Stimulated activated CD8-positive, alpha-beta memory T cell treated with anti-CD3 and anti-CD28 coated beads, Interleukin-15, amount 100 ng/mL, for 1 hour (primary cell): Measurements from ENCODE around the gene VSX2.

Experiments
- DNase-seq: peaks from one replicate; pipeline ENCODE4 v3.0.0-alpha.2; 2020; ENCODE audit warnings: low read depth

VSX2 gene

DNA sequence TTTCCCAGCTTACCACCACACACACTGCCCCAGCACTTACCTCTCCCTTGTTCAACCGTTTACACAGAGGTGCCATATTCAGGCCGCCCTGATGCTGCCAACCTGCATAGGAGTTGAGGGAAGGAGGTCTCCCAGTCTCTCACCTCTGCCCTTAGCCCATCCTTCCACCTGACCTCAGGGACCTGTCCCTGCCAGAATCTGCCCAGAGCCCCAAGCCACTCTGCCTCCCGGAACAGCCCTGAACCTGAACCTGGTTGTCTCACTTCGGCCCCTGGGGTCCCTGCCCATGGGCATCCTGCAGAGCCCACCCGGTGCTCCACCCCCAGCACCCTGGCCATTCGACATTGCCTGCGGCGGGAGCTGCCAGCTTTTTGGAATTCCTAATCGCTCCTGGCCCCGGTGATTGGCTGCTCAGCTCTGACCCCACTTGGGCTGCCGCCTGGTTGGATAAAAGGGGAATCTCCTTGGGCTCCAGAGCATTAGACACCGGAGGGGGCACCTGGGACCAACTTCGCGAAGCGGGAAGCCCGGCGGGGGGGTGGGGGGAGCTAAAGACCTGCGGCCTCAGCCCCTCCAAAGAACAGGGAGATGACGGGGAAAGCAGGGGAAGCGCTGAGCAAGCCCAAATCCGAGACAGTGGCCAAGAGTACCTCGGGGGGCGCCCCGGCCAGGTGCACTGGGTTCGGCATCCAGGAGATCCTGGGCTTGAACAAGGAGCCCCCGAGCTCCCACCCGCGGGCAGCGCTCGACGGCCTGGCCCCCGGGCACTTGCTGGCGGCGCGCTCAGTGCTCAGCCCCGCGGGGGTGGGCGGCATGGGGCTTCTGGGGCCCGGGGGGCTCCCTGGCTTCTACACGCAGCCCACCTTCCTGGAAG, at the start of gene VSX2:
VSX2 (plus strand) TSS at position 476 of the 874 bp plus-strand sequence; CDS start at position 589, 113 bp downstream.
- no peak for DNase-seq

DNA sequence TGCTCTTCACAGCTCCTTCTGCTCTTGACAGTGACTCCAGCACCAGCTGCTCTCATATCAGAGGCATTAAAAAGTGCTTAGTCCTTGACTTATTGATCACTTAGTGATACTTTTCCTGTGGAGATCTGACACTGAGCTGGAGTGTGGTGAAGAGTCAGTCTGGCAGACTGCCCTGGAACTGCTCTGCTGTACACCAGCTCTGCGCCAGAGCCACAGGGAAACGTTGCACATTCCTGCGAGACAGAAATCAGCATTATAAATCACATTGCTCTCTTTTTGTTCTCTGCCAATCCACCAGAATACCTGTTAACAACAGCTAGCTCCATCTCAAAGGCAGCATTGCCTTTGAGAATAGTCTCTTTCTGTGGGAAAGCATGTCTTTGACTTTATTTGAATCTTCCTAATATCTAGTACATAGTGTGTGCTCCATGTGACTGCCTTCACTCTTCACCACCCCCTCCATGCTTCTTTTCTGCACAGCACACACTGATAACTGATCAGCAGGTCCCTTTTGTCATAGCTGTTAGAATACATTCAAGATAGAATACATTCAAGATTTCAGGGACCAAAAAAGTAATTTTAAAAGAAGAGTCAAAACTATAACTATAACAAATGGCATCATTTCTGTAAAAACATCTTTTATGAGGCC, 48.2 kb upstream of the VSX2 start:
- no peak for DNase-seq

DNA sequence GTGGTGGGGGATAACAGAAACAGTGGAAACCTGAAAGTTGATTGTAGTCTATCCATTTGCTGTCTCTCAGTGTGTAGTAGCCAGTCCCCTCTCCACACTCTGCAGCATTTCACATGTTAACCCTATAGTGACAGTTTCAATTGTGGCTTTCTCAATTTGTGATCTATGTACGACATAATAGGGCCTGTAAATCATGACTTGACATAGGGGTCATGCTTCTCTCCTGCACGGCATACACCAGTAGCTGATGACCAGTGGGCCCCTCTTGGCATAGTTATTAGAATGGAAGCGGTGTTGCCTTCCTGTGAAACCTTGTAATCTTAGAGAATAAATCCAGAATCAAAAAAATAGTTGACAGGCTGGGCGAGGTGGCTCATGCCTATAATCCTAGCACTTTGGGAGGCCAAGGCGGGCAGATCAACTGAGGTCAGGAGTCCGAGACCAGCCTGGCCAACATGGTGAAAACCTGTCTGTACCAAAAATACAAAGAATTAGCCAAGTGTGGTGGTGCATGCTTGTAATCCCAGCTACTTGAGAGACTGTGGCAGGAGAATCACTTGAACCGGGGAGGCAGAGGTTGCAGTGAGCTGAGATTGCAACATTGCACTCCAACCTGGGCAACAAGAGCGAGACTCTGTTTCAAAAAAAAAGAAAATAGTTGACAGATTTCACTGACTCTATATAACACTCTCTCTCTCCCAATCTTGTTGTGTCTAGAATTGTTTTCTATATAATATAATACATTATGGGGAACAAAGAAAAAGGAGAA, 44.6 kb upstream of the VSX2 start:
- DNase-seq, result no peak

DNA sequence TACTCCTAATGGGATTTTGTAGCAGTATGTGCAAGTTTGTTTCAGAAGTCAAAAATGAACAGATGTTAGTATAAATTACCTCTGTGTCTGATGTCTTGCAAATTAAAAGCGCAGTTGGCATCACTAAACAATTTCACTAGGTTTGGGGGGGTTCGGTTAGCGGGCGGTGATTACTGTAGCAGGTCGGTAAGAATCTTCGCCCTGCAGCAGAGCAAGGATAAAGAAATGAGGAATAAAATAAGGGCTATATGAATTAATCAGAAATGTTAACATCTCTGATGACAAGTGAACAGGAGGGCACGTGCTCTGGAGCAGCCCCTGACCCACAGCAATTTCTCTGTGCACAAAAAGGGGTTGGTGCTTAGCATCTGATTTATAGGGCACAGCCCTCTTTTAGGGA, 43.6 kb upstream of the VSX2 start:
- no peak for DNase-seq

DNA sequence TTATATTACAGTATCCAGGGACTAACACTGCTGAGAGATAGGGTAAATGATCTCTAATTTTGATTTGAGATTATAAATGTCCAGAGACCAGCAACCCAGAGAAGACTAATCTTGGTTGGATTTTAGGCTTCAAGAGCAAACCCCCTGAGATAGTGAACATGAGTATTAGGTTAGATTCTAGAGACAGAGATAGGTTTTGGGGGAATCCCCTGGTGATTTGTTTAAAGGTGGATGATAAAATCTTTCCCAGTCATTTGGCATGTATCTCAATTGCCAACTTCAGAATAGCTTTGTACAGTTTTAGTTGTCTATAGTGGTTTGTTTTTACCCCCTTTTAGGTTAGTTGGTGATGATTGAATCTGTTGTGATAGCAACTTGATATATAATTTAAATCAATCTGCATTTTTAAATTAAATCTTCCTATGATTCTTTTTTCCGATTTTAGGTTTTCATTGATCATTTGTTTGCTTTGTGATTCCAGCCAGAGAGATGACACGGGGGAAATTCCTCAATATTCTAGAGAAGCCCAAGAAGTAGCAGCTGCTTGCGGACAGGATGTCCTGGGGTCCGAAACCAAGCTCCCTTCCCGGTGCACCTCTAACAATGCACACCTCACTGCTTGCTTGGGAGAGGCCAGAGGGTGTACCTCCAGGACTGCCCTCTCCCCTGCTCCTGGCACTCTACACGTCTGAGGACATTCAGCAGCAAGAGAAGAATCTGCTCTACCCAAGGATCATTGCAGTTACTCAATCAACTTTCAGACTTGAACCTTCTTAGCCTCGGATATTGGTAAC, 40.6 kb upstream of the VSX2 start:
- no peak for DNase-seq

DNA sequence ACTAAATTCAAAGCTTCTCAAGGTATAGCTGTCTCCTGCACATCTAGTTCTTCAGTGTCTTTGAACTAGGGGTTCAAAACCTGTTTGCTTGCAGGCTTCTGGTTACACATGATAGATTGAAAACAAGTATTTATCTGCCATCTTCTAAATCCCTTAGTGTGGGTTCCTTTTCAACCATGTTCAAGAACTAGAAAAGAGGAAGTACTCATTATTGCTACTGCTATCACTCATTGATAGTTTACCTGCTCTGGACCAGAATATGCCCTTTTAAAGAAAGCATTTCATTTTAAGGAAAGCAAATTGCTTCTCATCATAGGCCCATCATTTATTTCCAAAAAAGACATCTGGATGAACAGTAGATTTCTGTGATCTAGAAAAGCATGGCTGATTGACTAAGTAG, 37.1 kb upstream of the VSX2 start:
- DNase-seq, result no peak

DNA sequence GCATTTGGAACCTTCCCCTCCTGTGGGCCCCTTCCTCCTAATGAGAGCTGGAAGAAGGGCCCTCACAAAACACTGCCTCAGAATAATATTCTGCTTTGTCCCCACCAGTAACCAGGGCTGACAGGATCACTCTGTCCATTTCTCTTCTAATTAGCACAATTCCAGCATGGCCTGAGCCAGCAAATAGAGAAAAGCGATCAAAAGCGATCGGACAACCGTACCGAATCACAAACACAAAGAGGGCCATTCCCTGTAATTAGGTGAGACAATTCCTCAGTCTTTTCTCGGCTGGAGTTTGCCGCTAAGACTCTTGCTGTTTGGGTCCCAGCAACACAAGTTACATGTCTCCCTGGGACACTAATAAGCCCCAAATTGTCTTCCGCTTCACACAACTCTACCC, 35.6 kb upstream of the VSX2 start:
- no peak for DNase-seq

DNA sequence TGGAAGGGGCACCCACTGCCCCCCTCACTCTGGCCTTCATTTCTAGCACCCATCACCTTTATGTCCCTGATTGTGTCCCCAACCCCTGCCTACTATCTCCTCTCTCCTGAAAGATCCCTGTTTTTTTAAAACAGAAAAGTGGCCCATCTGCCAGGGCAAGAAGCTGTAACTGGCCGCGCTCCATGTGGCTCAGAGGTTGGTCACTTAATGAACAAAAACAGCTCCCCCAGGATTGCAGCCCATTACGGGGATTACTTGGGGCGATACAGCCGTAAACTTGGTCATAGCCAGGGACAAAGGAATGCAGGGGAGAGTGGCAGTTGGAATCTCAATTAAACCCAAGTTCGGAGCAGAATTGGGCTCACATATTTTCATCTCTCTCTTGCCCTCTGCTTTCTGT, 34.8 kb upstream of the VSX2 start:
- no peak for DNase-seq

DNA sequence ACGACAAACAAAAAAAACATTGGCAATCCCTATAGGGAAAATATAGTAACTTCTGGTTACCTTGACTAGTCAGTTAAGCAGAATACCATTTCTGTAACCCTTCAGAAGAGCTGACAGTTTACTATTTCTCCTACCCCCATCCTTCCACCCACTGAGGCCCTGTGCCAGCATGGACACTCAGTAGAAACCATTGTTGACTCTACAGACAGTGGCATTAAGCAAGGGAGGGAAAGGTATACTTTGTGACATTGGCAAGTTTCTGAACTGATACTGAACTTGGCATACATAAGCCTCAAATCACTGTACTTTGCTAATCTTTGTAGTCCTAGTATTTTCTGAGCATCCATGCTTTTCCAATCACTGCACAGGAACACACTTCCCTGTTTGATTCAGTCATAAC, 33.4 kb upstream of the VSX2 start:
- no peak for DNase-seq

DNA sequence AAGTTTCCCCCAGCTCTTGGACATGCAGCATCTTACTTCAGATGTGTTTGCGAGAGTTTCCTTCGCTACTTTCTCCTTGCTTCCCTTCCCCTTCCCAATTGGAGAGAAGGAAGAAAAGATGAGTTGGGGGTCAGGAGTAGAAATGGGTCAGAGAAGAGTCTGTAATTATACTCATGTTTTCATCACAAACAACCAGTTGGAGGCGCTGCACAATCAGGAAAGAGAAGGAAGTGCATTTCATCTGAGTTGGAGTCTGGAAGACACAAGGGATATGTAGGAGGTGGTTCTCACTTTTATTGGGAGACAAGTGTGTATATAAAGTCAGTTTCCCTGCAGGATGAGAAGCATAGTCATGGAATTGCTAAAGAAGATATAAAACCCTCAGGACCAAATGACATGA, 31.3 kb upstream of the VSX2 start:
- no peak for DNase-seq

DNA sequence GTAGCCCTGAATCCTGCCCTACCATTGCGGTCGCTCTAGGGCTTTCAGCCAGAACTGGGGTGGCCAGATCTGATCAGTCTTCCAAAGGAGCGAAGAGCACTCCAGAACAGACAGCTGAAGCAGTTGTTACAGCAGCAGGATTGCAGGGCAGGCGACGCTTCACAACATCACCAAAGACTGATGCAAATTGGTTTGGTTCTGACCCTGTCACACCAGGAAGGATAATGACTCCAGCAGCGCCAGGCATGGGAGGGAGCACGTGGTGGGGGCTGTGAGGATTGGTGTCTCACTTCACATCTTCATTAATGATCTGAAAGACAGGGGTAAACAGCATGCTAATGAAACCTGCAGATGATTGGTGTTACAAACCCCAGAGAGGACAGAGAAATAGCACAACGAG, 30.6 kb upstream of the VSX2 start:
- DNase-seq, result no peak

DNA sequence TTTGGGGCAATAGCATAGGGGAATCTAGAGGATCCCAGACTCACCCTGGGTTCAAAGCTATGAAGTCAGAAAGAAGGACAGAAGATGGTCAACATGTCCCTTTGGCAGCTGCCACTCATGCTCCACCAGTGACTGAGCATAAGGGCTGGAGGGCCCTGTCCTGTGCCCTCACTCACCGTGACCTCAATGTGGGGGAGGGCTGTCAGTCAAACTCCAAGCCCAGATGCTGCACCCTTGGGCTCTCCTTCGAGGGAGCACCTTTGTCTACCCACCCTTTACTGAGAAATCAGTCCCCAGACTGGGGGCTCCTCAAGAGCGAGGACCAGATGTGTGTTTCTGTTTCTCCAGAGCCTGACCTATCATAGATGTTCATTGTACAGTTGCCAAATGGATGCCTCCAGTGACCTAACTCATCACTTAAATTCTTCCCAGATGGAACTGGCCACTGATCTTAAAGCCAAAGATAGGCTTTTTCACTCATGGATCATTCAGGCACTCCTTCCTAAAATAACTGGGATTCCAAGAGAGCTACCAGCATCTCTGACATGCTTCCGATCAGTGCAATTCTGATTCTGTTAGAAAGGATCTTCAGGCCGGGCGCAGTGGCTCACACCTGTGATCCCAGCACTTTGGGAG, 27.2 kb upstream of the VSX2 start:
- DNase-seq, result no peak

DNA sequence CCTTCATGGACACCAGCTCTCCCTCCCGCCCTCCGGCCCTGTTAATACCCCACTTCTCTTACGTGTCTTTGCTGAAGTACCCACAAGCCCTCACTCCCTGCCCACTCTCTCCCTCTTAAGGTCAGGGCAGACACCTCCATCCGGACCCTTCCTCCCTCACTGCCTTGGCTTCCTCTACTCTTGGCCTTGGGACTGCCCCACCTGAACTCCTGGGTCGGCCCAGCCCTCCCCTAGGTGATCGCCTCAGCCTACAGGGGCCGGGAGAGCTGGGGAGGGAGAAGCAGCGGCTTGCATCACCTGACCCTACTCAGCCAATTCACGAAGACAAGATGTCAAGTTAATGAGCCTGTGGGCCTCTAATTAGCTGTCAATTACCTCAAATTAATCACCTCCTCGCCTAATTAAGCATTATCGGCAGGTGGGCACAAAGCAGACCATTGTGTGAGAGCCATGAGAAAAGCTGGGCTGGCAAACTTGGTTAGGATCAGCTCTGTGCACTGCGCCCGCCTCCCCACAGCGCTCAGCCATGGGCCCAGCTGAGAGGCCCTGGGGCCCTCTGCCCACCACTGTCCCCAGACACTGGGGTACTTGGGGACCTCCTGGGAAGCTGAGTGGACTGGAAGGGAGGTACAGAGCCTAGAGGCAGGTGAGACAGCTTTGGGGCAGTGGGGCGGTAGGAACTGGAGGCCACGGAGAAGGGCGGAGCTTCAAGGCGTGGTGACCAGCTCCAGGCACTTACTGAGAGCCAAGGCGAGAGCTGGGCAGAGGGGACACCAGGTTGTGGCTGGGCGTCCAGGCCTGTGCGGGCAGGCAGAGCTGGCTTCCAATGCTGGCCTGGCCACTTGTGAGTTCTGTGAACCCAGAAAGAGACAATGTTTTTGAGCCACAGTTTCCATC, 25.1 kb upstream of the VSX2 start:
- DNase-seq, result no peak

DNA sequence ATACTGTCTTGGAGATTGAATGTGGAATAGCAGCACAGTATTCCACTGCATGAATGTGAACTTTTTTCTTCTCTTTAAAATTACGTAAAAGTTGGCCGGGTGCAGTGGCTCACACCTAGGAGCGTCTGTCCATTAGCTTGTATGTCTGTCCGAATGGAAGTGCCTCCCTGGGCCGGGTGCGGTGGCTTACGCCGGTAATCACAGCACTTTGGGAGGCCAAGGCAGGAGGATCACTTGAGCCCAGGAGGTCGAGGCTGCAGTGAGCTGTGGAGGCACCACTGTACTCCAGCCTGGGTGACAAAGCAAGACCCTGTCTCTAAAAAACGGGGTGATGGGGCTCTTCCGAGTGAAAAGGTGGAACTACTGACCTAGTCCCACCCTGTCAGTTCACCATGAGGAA, 22.6 kb upstream of the VSX2 start:
- DNase-seq, result no peak

DNA sequence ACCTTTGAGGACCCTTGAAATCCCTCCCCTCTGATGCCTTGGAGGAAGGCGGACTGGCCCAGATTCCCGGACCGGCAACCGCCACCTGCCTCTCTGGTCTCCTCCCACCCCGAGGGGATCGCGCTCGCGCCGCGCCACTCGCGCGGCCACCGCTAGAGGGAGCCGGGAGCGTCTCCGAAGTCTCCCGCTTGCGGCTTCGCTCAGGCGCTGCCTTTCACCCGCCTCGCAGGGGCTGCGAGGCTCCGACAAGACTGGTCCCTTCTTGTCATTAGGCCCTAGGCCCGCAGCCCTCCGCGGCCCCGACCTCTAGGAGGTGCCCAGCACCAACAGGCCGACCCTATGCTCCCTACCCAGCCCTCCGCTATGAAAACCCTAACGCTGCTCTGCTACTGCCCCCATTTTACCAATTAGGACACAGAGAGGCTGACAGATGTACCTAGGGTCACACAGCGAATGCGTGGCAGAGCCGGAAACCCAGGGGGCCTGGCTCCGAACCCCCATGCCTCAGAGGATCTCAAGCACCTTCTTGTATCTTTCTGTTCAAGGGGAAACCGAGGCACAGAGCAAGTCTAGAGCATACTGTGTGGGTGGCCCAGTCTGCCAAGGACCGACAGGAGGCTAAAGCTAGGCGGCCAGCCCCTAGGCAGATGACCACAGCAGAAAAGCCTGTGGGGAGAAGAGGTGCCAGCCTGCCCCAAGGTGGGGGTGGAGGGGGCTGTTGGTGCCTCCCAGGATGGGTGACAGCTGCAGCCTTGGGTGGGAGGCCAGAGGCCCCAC, 21.4 kb upstream of the VSX2 start:
- peak; percentile 55 for DNase-seq

DNA sequence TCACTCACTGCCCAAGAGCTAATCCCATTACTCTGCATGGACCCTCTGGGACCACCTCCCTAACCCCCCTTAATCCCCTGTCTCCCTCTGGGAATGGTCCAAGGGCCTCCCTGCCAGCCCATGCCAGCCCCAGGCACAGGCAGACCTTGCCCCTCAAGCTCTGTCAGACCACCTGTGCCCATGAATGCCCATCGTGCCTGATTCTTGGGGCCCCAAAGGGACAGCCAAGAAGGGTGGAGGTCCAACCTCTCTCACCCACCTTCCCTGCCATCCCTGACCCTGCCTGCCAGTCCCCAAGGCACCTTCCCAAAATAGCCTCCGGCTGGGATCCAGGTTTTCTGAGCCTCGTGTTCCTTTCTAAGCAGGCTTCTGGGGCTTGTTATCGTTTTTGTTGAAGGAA, 20.8 kb upstream of the VSX2 start:
- no peak for DNase-seq

DNA sequence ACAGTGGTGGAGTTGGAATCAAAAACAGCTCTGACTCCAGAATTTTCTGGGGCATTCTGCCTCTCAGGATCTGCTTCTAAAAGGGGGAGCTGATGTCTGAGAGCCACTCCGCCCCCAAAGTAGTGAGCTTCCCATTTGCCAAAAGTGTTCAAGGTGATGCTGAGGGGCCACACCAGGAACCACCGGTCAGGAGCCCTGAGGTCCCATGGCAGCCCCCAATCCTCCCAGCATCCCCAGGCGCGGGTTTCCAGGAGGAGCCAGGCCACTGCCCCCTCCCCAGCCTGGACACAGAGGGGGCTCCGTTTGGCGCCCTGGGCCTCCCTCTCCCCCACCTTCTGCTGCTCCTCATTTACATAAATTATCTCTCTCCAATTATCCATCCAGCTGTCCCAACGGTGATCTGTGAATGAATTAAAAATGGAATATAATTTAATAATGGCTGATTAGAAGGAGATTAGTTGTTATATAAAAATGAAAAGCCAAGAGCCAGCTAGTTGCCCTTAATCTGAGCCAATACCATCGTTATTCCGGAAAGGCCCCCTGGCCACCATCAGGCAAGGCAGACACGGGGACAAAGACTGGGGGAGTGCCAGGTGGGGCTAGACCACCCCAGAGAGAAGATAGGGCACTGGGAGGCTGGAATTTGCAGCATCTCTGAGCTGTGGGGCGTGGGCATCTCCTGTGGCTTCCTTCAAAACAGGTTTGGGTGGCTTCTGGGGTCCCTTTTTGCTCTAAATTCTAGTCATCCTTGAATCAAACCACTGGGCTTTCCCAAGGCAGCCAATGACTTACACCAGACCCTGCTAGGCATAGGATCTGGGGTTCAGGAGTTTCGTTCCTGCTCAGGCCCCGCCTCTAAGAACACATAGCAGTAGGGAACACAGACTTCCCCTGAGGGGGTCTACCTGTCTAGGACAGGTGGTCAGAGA, 19.7 kb upstream of the VSX2 start:
- DNase-seq, result no peak

DNA sequence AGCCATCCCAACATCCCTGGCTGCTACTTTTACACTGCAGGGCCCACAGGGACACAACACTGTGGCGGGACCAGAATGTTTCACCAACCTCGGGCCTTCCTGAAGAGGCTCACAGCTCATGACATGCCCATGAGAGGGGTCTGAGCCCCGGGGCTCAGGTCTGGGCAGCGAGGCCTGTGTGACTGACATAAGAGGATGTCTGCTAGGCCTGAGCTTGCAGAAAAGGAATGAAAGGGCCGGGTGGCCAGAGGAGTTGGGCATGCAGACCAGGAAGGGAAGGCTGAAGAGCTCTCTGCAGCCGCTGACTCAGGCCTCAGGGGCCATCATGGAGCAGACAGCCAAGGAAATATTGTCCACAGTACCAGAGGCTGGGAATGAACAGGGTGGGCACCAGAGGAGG, 18.3 kb upstream of the VSX2 start:
- no peak for DNase-seq

DNA sequence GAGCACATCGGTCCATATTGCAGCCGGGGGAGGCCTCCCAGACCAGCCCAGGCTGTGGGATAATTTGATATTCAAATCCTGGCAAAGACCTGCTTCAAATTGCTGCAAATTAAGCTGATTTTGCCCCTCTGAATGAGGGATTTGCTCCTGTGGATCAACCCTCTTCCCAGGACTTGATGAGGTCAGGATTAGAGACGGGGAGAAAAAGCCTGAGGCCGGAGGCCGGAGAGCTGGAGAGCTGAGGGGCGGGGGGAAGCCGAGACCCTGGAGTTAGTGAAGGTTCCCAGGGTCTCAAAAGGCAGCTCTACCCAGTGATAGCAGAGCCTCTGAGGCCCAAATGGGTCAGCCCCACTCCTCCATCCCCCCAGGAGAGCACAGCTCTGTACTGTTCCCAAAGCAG, 17.5 kb upstream of the VSX2 start:
- no peak for DNase-seq
